HG02938 (cell line): ENCODE results near the gene MAN1A1.

ENCODE experiments used
- ATAC-seq: cut with Tn5 transposase; IDR thresholded peaks from one replicate; pipeline ENCODE4 v1.9.1; 2021; ENCODE audit warnings: mild to moderate bottlenecking, moderate library complexity; ENCODE audit not compliant: unreplicated experiment

MAN1A1 gene

DNA sequence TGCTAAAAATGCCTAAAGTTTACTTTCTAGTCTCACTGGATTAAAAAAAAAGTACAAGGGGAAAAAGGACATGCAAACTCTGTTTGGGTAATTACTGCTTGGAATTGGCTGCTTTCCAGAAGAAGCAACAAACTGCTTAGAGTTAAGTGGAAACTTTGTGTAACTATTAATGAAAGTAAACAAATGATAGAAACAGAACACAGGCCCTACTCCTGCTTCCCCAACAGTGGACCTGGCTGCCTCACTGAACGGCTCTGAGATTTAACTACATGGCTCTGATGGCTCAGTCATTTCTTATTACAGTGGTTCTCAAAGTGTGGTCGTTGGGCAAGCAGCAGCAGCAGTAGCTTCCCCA is 108.5 kb downstream of the MAN1A1 start:
- peak; percentile 87 for ATAC-seq

DNA sequence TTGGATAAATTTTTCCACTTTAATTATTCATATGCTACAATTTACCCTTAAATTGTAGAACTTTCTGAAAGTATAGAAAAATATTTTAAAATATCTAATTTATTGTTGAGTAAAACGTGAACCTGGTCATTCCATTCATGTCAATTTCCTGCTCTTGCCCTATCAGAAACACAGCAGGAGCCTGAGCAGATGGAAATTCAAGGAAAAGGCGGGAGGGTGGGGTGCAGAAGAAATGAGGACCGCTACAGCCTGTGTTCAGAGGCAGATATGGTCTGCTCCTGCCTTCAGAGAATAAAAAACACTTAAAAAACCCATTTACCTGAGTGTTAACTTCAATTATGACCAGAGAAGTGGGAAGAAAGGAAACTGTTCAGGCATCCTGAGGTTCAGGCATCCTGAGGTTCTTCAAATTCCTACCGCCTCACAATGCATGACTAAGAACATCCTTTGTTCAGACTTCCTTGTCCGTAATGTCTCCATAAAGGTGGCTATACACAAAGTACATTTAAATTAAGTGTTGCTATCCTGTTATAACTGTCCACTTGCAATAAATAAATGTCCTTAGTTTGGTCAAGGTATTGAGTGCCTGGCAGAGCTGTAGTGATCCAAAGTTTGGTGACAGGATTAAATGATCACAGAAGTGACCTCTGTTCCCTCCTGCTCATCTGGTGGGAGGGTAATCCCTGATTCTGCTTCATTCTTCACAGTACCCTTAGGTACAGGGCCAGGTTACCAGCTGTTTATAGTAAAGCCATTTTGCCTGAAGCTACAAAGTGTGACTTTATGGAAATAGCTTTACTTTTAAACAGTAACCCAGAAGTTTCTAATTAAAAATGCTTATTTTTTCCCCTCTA is 109.1 kb downstream of the MAN1A1 start:
- peak; percentile 37 for ATAC-seq

DNA sequence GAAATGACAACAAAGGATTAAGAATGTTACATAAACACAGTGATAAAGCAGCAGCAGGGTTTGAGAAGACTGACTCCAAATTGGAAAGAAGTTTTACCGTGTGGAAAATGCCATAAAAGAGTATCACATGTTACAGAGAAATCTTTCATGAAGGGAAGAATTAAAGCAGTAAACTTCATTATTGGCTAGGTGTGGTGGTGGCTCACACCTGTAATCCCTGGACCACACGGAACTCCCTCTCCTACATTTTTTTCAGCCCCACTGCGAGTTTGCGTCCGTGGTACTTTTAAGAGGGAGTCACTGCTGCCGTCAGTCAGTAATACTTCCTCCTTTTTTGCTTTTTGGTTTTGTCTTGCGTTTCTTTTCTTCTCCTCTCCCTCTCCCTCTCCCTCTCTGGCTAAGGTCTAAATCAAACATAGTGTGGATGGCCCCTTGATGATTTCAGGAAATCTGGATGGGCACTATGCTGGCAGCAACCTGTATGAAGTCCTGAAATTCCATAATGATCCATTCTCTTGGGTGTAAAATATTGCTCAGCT is 112.3 kb downstream of the MAN1A1 start:
- ATAC-seq, result no peak

DNA sequence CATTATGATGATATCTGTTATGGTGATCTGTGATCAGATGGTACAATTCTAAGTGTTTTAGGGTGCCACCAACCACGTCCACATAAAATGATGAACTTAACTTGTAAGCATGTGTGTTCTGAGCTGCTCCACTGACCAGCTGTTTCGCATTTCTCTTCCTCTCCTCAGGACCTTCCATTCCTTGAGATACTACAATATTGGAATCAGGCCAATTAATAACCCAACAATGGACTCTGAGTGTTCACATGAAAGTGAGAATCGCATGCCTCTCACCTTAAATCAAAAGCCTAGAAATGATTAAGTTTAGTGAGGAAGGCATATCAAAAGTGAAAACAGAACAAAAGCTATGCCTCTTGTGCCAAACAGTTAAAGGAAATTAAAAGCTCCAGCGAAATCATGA is 114.6 kb downstream of the MAN1A1 start:
- ATAC-seq, result no peak

DNA sequence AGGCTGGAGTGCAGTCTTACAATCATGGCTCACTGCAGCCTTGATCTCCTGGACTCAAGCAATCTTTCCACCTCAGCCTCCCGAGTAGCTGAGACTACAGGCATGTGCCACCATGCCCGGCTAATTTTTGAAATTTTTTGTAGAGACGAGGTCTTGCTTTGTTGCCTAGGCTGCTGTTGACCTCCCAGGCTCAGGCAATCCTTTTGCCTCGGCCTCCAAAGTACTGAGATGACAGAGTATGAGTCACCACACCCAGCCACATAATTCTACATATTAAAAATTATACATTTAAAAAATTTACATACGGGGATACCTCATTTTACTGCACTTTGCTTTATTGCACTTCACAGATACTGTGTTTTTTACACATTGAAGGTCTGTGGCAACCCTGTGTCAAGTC is 115.1 kb downstream of the MAN1A1 start:
- no peak for ATAC-seq

DNA sequence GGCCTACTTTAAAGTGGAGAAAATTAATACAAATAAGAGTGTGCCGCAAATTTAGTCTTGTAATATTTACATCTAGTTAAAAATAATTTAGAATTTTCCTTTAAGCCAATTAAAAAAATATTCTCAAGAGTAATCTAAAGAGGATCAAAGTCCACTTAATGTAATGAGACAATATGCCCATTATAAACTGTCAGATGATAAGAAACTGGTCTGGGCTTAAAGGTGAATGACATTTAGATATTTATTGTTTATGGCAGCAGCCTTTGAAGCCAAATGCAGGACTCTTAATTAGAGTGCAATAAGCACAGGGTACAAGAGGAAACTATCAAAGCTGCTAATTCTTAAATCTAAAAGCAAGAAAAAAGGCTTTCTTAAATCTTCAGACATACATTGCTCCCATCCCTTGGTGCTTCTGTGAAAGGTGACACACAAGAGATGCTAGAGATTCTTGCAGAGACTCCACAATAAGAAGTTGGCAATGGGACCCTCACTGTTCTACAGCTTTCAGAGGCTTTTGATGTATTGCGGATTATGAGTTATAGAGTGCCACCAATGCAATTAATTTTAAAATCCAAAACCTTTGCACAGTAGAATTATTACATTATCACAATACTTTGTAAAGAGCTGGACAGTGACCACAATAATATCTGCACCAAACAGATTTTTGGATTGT is 116.1 kb downstream of the MAN1A1 start:
- no peak for ATAC-seq

DNA sequence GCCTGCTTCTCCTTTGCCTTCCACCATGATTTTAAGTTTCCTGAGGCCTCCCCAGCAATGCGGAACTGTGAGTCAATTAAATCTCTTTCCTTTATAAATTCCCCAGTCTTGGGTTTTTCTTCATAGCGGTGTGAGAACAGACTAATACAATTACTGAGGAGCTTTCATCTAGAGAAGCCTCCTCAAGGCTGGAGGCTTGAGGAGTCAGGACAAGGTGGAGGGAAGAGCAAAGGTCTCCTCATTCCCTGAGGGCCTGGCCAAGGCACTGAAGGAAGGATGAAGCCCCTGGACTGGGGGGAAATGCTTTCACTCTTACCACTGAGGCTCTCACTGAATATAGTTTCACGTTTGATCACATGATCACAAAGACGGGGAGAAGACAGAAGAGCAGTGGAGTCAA is 118.2 kb downstream of the MAN1A1 start:
- no peak for ATAC-seq

DNA sequence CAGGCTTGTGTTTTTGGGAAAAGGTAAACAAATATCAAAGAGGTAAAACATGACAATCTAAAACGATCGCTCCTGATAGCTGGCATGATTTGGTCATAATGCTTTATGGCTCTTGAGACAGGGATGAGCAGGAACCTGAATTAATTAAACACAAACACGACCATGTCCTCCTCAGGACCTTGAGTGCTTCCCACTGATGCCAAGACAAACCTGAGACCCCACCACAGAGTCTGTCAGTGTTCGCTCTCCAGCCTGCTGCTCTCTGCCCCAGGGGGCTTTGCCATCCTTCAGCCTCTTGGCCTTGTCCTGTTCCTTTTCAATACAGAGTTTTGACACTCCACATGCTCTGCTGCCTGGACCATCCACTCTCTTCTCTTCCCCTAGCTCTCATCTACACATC is 119.4 kb downstream of the MAN1A1 start:
- ATAC-seq, result no peak

DNA sequence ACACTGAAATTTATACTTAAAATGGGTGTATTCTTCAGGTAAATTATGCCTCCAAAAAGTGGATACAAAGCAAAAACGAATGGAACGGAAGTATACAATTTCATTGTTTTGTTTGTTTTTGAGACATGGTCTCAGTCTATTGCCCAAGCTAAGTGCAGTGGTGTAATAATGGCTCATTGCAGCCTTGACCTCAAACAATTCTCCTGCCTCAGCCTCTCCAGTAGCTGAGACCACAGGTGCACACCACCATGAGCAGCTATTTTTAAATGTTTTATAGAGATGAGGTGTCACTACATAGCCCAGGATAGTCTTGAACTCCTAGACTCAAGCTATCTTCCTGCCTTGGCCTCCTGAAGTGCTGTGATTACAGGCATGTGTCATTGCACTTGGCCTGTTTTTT is 122.2 kb downstream of the MAN1A1 start:
- no peak for ATAC-seq

DNA sequence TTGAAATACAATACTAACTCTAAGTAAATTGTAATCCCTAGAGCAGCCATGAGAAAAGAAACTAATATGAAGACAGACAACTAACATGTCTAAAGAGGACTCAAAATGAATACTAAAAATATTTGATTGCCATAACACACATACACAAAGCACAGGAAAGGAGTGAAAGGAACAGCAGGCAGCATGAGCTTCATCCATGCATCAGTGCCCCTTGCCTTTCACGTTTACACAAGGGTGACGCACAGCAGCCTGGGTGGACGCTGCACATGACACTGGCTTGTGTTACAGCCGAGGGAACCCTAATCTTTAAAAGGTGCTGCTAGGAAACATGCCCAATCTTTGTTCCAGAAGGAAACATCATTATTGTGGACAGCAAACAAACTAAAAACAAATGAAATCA is 123.5 kb downstream of the MAN1A1 start:
- no peak for ATAC-seq

DNA sequence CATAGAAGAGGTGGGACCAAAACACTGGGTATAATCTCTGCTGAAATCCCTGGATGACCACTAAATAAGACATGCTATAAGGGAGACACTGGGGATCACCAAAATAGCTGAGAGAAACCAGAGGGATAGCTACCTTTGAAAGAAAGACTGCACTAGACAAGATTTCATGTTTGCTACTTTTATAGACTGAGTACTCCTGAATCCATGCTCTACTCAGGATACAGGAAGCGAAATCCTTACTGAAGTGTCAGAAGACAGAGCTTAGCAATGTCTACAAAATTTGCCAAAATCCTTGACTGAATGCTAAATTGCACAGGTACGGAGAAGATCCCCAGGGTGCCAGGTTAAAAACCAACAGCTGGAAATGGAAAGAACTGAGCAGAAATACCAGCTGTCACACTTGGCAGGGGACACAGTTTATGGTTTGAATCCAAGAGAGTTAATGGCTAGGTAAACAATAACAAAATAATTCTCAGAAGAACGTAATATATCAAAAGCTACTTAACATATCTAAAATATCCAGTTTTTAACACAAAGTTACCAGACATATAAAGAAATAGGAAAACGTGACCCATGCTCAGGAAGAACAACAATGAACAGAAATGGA is 125.4 kb downstream of the MAN1A1 start:
- ATAC-seq, result no peak

DNA sequence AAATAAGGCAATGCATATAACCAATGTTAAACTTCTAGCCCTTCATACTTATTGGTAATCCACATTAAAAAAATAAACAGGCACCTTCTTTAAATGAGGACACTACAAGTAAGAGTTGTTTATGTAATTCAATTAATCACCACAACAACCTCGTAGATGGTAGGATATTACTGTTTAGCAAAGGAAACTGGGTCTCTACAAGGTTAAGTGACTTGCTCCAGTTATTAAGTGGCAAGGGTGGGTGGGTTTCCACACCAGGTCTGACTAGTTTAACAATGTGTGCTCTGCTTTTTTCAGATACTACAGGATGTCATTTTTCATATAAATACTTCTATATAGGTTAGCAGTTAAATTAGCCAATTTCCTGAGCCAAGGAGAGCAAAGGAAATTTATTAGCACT is 129.1 kb downstream of the MAN1A1 start:
- no peak for ATAC-seq

DNA sequence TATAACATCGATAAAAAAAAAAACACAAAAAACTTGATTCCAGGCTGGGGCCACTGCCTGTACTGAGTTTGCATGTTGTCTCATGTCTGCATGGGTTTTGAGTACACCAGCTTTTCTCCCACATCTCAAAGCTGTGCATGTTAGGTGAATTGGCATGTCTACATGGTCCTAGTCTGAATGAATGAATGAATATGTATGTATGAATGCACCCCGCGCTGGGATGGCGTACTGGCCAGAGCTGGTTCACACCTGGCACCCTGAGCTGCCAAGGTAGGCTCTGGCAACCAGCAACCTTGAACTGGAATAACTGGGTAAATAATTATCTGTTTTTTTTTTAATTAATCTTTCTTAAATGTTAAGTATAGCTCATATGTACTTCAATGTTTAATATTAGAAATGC is 131.0 kb downstream of the MAN1A1 start:
- no peak for ATAC-seq

DNA sequence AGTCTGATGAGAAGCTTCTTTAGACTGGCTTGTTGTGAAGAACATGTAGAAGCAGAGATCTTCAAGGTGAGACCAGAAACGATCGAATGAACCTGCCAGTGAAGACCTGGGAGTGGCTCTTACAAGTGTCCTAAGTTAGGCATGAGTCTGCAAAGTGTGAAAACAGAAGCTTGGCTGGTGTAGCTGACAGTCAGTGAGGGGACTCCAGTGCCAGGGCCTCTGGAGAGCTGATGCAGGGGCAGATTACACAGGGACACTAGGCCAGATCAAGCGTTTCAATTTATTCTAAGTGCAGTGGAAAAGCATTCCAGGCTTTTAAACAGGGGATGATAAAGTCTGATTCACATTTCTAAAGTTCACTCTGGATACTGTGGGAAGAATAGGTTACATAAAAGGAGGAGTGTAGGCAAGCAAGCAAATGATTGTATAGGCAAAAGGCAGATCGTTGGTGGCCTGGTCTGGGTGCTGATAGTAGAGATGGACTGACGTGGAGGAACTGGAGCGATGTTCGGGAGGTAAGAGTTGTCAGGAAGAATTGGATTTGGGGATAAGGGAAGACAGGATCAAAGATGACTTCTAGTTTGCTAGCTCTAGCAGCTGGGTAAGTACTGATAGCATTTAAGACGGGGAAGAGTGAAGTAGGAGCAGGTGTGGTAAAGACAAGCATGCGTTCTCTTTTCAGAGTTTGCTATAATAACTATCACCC is 133.5 kb downstream of the MAN1A1 start:
- ATAC-seq, result no peak

DNA sequence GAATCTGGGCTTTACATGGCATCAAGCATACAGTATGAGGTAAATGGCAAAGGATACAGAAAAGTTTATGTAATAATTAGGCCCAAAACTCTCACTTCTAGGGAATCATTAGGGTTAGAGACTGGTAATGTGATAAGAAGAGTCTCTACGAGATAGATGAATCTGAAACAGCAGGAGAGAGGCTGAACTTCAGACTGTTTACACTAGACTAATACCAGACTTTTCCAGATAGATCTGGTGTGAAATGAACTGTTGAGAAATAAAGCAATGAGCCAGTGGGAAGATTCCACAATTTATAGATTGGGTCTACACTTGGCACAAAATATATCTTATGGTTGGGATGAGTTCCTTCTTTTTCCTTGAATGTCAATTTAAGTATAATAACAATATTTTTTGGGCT is 134.3 kb downstream of the MAN1A1 start:
- no peak for ATAC-seq

DNA sequence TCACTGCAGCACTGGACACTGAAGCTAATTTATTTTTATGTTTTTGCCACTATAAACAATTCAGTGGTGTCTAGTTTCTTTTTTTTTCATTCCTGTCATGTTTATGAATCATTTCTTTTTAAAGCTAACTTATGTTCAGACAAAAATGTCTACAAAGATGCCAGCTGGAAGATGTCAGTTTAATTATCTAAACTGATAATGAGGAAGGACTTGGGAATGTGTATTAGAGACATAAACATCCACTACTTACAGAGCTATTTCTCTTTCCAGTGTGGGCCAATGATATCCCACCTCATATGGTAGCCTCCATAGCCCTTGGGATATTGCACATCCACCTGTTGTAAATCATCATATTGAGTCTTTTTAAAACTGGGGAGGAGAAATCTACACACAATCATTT is 139.0 kb downstream of the MAN1A1 start:
- no peak for ATAC-seq

DNA sequence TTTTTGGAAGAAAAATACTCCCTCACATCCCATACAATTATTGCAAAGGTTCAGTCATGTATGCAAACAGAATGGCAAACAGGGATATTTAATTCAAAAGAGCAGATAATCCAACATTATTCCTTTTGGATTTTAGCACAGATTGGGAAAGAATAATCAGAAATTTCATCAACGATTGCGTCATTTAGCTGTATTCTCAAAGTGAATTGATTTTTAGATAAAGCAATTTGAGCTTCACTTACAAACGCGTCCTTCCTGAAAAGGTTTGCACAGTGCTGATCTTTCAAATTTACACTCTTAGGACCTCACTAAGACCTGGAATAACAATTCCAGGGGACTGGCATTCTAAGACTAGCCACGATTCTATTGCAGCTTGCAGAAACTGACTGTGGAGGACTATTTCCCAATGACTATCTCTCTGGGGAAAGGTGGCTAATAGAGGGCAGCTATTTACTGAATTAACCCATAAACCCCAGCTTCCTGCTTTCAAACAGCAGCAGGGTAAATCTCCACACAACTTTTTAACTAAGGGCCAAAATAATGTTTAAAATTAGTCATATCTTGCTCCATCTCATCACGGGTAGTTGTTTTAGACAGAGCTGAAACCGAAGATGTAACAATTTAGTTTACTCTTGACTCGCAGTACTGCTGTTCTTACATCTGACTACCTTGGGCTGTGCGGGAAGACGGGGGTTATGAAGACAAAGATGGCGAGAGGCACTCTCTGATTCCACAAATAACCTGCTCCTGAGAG is 139.9 kb downstream of the MAN1A1 start:
- ATAC-seq, result peak; percentile 58

DNA sequence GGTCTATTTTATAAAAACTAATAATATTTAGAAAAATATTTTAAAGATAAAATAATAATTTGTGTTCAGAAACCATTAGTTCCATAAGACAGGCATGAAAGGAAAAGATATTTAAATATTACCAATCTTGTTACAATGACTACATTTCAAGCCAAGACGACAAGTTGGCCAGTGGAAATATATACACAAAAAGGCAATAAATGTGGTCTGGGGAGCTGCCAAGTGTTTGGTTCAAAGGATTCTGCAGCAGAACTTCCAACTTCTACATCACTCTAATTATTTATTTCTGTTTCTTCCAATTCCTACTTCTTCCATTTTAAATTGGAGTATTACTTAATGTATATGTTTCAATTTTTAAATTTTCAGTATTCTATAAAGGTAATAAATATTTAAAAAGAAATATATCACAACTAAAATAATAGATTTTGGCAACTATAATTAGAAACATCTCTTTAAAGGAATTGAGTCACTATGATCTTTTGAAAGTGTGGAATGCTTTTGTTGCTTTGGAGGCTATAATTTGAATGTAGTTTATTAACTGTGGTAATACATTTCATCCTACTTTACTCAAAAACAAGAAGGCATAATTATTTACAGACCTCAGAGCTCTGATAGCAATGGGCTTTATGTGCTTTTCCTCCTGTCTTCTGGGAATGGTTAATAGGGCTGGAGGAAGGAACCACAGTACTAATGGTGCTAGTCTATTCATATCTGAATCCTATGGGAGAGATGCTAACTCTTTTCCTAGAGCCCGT is 141.4 kb downstream of the MAN1A1 start:
- ATAC-seq, result no peak

DNA sequence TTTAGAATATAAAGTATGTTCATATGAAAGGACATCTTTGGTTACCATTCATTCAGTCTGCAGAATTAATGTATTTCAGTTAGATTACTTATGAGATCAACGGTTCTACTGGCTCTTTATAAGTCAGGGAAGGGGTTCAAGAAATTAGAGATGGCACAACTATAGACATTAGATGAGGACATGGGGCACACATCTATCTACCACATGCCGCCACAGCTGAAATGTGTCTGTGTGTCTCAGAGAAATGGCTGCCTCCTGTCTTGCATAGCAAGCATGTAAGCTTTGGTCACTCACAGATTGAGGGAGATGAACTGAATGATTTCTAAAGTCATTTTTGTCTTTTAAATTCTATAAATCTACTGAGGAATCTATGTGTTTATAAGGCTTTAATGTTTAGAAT is 142.2 kb downstream of the MAN1A1 start:
- no peak for ATAC-seq
